ENCODE measurements around the gene P2RY6. TPM values are rescaled to one million over a fixed set of nuclear protein-coding genes. Genes with fewer than 3 reads are reported as not detected.

P2RY6 gene
- total RNA-seq, 1 experiment from 2014 or later: not detected

GRCh38 chr11:73308003-73308960, 36.1 kb downstream of the P2RY6 start, which contains the start of gene ARHGEF17:
ARHGEF17 (plus strand) TSS chr11:73308276; CDS start chr11:73308639, 363 bp downstream.
- TF ChIP-seq, protein P1, sequence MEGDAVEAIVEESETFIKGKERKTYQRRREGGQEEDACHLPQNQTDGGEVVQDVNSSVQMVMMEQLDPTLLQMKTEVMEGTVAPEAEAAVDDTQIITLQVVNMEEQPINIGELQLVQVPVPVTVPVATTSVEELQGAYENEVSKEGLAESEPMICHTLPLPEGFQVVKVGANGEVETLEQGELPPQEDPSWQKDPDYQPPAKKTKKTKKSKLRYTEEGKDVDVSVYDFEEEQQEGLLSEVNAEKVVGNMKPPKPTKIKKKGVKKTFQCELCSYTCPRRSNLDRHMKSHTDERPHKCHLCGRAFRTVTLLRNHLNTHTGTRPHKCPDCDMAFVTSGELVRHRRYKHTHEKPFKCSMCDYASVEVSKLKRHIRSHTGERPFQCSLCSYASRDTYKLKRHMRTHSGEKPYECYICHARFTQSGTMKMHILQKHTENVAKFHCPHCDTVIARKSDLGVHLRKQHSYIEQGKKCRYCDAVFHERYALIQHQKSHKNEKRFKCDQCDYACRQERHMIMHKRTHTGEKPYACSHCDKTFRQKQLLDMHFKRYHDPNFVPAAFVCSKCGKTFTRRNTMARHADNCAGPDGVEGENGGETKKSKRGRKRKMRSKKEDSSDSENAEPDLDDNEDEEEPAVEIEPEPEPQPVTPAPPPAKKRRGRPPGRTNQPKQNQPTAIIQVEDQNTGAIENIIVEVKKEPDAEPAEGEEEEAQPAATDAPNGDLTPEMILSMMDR (conservative IDR thresholded peaks at IDR 0.05): no peak
- Histone ChIP-seq H3K23me2 (ENCODE audit: insufficient read length, low read depth, low read length, poor library complexity, severe bottlenecking) (peaks cover 24% of the 10 kb centered on the region), H3K4me2 (ENCODE audit: insufficient read depth, insufficient read length, low read length) (peak within 1 kb of the TSS; percentile 77), H3K4me1 (ENCODE audit: insufficient read depth, low read length) (no peaks in the 10 kb centered on the region), H3K9ac (ENCODE audit: extremely low read depth, insufficient read length, low read length) (peak within 1 kb of the TSS; percentile 23), H3K56ac (ENCODE audit: insufficient read length, low read depth, low read length) (no peak within 1 kb of the TSS), H3K27ac (ENCODE audit: insufficient read length, low read depth, low read length) (no peak within 1 kb of the TSS), H3K4ac (ENCODE audit: low read depth, low read length) (no peak within 1 kb of the TSS), H3K18ac (ENCODE audit: insufficient read length, low read depth, low read length) (peak within 1 kb of the TSS; percentile 84), H2BK15ac (ENCODE audit: low read depth, low read length) (no peak within 1 kb of the TSS; the same call in 1 of the 2 replicates), H2BK120ac (ENCODE audit: low read depth, low read length, poor library complexity, severe bottlenecking) (no peak within 1 kb of the TSS), H3K79me1 (ENCODE audit: insufficient read depth, low read depth, low read length, poor library complexity, severe bottlenecking) (no peaks in the 10 kb centered on the region), H4K5ac (ENCODE audit: insufficient read length, low read depth, low read length) (no peak within 1 kb of the TSS), H3T11ph (ENCODE audit: low read length) (no peak within 1 kb of the TSS), H4K91ac (ENCODE audit: insufficient read length, low read depth, low read length) (no peak within 1 kb of the TSS), H2BK20ac (ENCODE audit: low read depth, low read length, poor library complexity, severe bottlenecking) (no peak within 1 kb of the TSS), H4K20me1 (ENCODE audit: control insufficient read depth, insufficient read depth, insufficient read length) (no peaks in the 10 kb centered on the region), H3K79me2 (ENCODE audit: insufficient read depth, low read length) (no peaks in the 10 kb centered on the region; the same call in 1 of the 2 replicates), H3K14ac (ENCODE audit: insufficient read depth, low read length) (peak within 1 kb of the TSS; percentile 86), H3K23ac (ENCODE audit: insufficient read length, low read depth, low read length) (no peak within 1 kb of the TSS), H2BK12ac (ENCODE audit: insufficient read length, low read depth, low read length) (no peak within 1 kb of the TSS), H2AK5ac (ENCODE audit: insufficient read length, low read length) (no peak within 1 kb of the TSS), H2AFZ (ENCODE audit: low read length) (peak within 1 kb of the TSS; percentile 35), H3K27me3 (ENCODE audit: insufficient read depth, low read length) (peaks cover 4% of the 10 kb centered on the region; the same call in 1 of the 2 replicates), H3K9me3 (ENCODE audit: control insufficient read depth, low read depth, low read length) (no peaks in the 10 kb centered on the region), H4K8ac (replicated peaks; ENCODE audit: insufficient read length, low read depth, low read length) (no peak within 1 kb of the TSS), H2BK5ac (ENCODE audit: insufficient read length, low read length) (no peak within 1 kb of the TSS)
- peaks cover 25 to 34% of the 10 kb centered on the region in 2 experiments for H3K4me1 Mint-ChIP-seq
- peaks cover 0 to 5% (median 0%) of the 10 kb centered on the region in 3 experiments; a peak in 2 of 7 replicates for H3K36me3 Mint-ChIP-seq (ENCODE audit: insufficient read depth in 1 of 3, low read depth in 3 of 3)
- no peaks in the 10 kb centered on the region; a peak in 1 of 5 replicates for H3K9me3 Mint-ChIP-seq
- peak; percentile 89 for DNase-seq
- peak within 1 kb of the TSS; percentile 7 to 93 (median 92); a peak in 6 of 7 replicates for H3K27ac Mint-ChIP-seq
- peak within 1 kb of the TSS; percentile 65 to 81 for H3K4me3 Mint-ChIP-seq
- no CpG with 5 or more reads among the region's 105 CpGs for WGBS (ENCODE audit: extremely low coverage, insufficient read length, low lambda C conversion rate)
- H3K27me3 Mint-ChIP-seq (ENCODE audit: low read depth): peaks cover 60% of the 10 kb centered on the region

Data from H9 (cell line).